AG04450 (cell line): ENCODE data around the gene BABAM2. TPM values are rescaled to one million over a fixed set of nuclear protein-coding genes. Genes with fewer than 3 reads are reported as not detected.
"Not testable (repeated sequence)": the region's sequence is repeated elsewhere in the genome, so short reads cannot be mapped to it uniquely, and the experiment has no call there.

ENCODE experiments used
- CTCF ChIA-PET: fragments of 300-600, 350-600 bp; formaldehyde crosslinking; extraction: SDS; loops from one replicate; lab custom pipeline; 2022; ENCODE audit warnings: antibody characterized with exemption, inconsistent platforms; lab: Charles Lee
- POLR2A ChIA-PET: fragments of 350-600 bp; formaldehyde crosslinking; extraction: SDS; loops from one replicate; lab custom pipeline; 2021; ENCODE audit warnings: antibody characterized with exemption, inconsistent platforms; lab: Yijun Ruan, JAX
- DNase-seq: peaks from one replicate; pipeline ENCODE4 v3.0.0-alpha.2; 2011; ENCODE audit warnings: low read depth, low spot score
- H3K27ac ChIP-seq: one replicate; pipeline ENCODE4 v1.5.1; 2012; ENCODE audit warnings: low read depth, low read length, control low read depth
- H3K27me3 ChIP-seq: one replicate; pipeline ENCODE4 v1.6.0; 2012; ENCODE audit warnings: low read length; ENCODE audit not compliant: control insufficient read depth, insufficient read depth
- H3K4me3 ChIP-seq: 2 replicates; pipeline ENCODE4 v1.5.1; 2011; ENCODE audit warnings: mild to moderate bottlenecking, low read depth, low read length, control low read depth
- H3K9me3 ChIP-seq: 2 replicates; pipeline ENCODE4 v1.5.1; 2012; ENCODE audit warnings: low read length; ENCODE audit not compliant: control insufficient read depth, insufficient read depth
- CTCF ChIP-seq: IDR thresholded peaks from 2 replicates; pipeline ENCODE4 v1.5.1; 2011; ENCODE audit warnings: low read depth, low read length, control low read depth, inconsistent platforms
- polyA plus RNA-seq: library from polyadenylated mRNA; depleted of rRNA; stranded (reverse); fragments of >200 nt; gene quantifications from 2 replicates; pipeline ENCODE4 v1.2.3, GENCODE V29; 2011

The BABAM2 gene
- polyA plus RNA-seq, 1 experiment: 44.5 TPM

- H3K27me3 ChIP-seq: no peaks in the 10 kb centered on the region
- H3K9me3 ChIP-seq: no peaks in the 10 kb centered on the region
- ChIA-PET CTCF (no interaction called here), POLR2A (no interaction called here)
- DNase-seq: no peak
- H3K4me3 ChIP-seq: no peak overlapping the region
- no peak overlapping the region for H3K27ac ChIP-seq
- no peak for TF ChIP-seq CTCF
Observed at GRCh38 chr2:28108143-28108542, 217.6 kb downstream of the BABAM2 start.

DNA sequence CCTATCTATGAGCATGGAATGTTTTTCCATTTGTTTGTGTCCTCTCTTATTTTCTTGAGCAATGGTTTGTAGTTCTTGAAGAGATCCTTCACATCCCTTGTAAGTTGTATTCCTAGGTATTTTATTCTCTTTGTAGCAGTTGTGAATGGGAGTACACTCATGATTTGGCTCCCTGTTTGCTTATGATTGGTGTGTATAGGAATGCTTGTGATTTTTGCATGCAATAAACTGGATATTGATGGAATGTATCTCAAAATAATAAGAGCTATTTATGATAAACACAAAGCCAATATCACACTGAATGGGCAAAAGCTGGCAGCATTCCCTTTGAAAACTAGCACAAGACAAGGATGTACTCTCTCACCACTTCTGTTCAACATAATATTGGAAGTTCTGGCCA lies 223.2 kb downstream of the BABAM2 start:
- DNase-seq, POLR2A ChIA-PET, H3K27me3 ChIP-seq, H3K4me3 ChIP-seq, H3K27ac ChIP-seq, H3K9me3 ChIP-seq: not testable (repeated sequence)
- CTCF ChIA-PET: interaction anchor here (0.8 kb wide), 1 partner anchor 10 kb away, joined by 3 read pairs; no protein-coding TSS in a partner anchor

DNA sequence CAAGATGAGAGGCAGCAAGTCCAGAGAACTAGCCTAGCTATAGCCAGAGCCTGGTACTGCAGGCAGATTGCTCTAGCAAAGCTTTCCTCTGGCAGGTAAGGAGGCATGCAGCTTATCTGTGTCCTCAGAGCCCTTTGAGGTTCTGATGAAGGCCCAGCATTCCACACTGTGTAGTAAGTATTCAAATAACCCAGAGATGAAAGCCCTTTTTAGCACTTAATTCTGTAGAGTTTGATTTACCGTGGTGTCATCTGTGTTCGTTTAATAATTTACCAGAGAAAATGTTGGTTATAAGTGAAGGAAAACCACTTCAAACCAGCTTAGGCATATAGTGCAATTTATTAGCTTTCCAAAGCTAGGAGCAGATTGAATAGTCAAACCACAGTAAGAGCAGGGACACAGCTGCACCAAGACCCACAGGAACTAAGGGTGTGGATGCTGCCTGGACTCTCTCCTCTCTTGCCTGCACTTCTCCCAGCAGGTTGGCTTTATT lies 226.6 kb downstream of the BABAM2 start:
- DNase-seq: no peak

GRCh38 chr2:28119631-28120030 lies 229.1 kb downstream of the BABAM2 start:
- H3K27ac ChIP-seq: no peak overlapping the region
- H3K9me3 ChIP-seq: no peaks in the 10 kb centered on the region
- H3K4me3 ChIP-seq: no peak overlapping the region
- no peaks in the 10 kb centered on the region for H3K27me3 ChIP-seq
- no peak for DNase-seq
- ChIA-PET POLR2A (no interaction called here), CTCF (interaction anchor here (0.6 kb wide), 1 partner anchor 58 kb away, joined by 8 read pairs; no protein-coding TSS in a partner anchor)
- TF ChIP-seq CTCF: no peak

More for the DNA sequence above, 226.6 kb downstream of the BABAM2 start:
- Histone ChIP-seq H3K9me3 (no peaks in the 10 kb centered on the region), H3K27me3 (no peaks in the 10 kb centered on the region), H3K4me3 (no peak overlapping the region), H3K27ac (no peak overlapping the region)
- no peak for TF ChIP-seq CTCF
- CTCF ChIA-PET: no interaction called here
- POLR2A ChIA-PET: no interaction called here

DNA sequence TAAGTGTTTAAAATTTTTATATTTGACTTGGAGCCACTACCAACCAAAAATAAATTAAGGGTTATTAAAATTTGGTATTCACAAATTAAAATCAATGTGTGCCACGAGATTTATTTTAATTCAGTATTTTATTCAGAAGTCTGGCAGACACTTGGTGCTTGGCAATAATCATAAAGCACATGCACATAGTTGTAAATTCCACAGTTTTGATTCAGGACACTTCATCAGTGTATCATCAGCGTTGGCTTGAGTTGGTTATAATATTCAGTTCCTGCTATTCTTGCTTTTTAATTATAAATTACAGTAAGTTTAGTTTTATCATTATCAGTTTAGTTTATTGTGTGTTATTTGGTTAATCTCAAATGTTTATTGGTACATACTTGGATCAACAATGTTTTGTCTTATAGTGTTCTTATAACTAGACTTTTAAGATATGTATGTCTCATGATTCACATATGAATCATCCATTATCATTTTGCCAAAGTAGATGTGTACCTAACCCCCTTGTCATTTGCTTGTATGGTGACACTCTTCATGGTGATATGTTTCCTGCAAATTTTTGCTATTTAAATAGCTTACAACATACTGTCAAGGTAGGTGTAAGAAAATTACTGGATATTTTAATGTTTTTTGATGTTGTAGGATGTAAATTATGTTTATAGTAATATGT lies 237.9 kb downstream of the BABAM2 start:
- no peak for TF ChIP-seq CTCF
- Histone ChIP-seq H3K27me3 (no peaks in the 10 kb centered on the region), H3K9me3 (no peaks in the 10 kb centered on the region), H3K4me3 (no peak overlapping the region), H3K27ac (no peak overlapping the region)
- no peak for DNase-seq
- CTCF ChIA-PET: interaction anchor here (0.6 kb wide), 1 partner anchor 26 kb away, joined by 3 read pairs; no protein-coding TSS in a partner anchor
- POLR2A ChIA-PET: interaction anchor here (0.7 kb wide), 1 partner anchor 58 kb away, joined by 12 read pairs; no protein-coding TSS in a partner anchor
